GM23338 (cell line): Measurements from ENCODE around the gene NPY1R. TPM values are rescaled to one million over a fixed set of nuclear protein-coding genes. Genes with fewer than 3 reads are reported as not detected.

ENCODE experiments used
- ATAC-seq: fragments of 200-7000 bp; cut with Tn5 transposase; 3 replicates; pipeline ENCODE4 v1.9.1; 2020
- DNase-seq: peaks from one replicate; pipeline ENCODE4 v3.0.0-alpha.2; 2015; ENCODE audit warnings: low spot score
- H2AFZ ChIP-seq: fragments of 200-600 bp; sonication (generic); 2 replicates; pipeline ENCODE4 v1.8.0; 2016; ENCODE audit warnings: antibody characterized with exemption, mild to moderate bottlenecking, moderate library complexity
- H3F3A ChIP-seq: fragments of 200-600 bp; sonication (generic); replicated peaks from 2 replicates; pipeline ENCODE4 v1.8.0; 2017; ENCODE audit warnings: antibody characterized with exemption, mixed run types, low read depth
- H3K27ac ChIP-seq: fragments of 200-600 bp; sonication (generic); 2 replicates; pipeline ENCODE4 v1.6.1; 2016; ENCODE audit warnings: low read depth
- H3K27me3 ChIP-seq: fragments of 200-600 bp; sonication (generic); 2 replicates; pipeline ENCODE4 v1.8.0; 2016; ENCODE audit warnings: mild to moderate bottlenecking, mixed run types, moderate library complexity; ENCODE audit not compliant: insufficient read depth
- H3K36me3 ChIP-seq: fragments of 200-600 bp; sonication (generic); 2 replicates; pipeline ENCODE4 v1.8.0; 2016; ENCODE audit warnings: mild to moderate bottlenecking; ENCODE audit not compliant: insufficient read depth
- H3K4me1 ChIP-seq: fragments of 200-600 bp; sonication (generic); 2 replicates; pipeline ENCODE4 v1.8.0; 2016; ENCODE audit warnings: mild to moderate bottlenecking, moderate library complexity; ENCODE audit not compliant: insufficient read depth
- H3K4me2 ChIP-seq: fragments of 200-600 bp; sonication (generic); 2 replicates; pipeline ENCODE4 v1.7.1; 2017; ENCODE audit warnings: mixed run types
- H3K4me3 ChIP-seq: fragments of 200-600 bp; sonication (generic); 2 replicates; pipeline ENCODE4 v1.6.1; 2016; ENCODE audit warnings: mixed run types
- H3K79me2 ChIP-seq: fragments of 200-600 bp; sonication (generic); replicated peaks from 2 replicates; pipeline ENCODE4 v1.8.0; 2017; ENCODE audit warnings: mild to moderate bottlenecking; ENCODE audit not compliant: insufficient read depth
- H3K9me2 ChIP-seq: fragments of 200-600 bp; sonication (generic); 2 replicates; pipeline ENCODE4 v1.8.0; 2017; ENCODE audit not compliant: insufficient read depth
- H4K20me1 ChIP-seq: fragments of 200-600 bp; sonication (generic); replicated peaks from 2 replicates; pipeline ENCODE4 v1.8.0; 2017; ENCODE audit warnings: mild to moderate bottlenecking; ENCODE audit not compliant: insufficient read depth
- H3K27ac Mint-ChIP-seq: 2 replicates; pipeline ENCODE4 v1.8.0; 2020; ENCODE audit warnings: inconsistent platforms, mild to moderate bottlenecking, moderate library complexity, mixed read lengths
- H3K27me3 Mint-ChIP-seq: 3 replicates; pipeline ENCODE4 v1.8.0; 2022; ENCODE audit warnings: low read depth, mild to moderate bottlenecking, moderate library complexity, mixed read lengths, inconsistent platforms; ENCODE audit not compliant: insufficient read depth, poor library complexity
- H3K36me3 Mint-ChIP-seq: 3 replicates; pipeline ENCODE4 v1.8.0; 2021; ENCODE audit warnings: low read depth, mild to moderate bottlenecking, inconsistent platforms, moderate library complexity, mixed read lengths
- H3K4me1 Mint-ChIP-seq: 3 replicates; pipeline ENCODE4 v1.8.0; 2020; ENCODE audit warnings: mild to moderate bottlenecking, inconsistent platforms, mixed read lengths
- H3K4me3 Mint-ChIP-seq: 3 replicates; pipeline ENCODE4 v1.8.0; 2021; ENCODE audit warnings: moderate library complexity, mild to moderate bottlenecking, inconsistent platforms, mixed read lengths
- H3K9me3 Mint-ChIP-seq: 3 replicates; pipeline ENCODE4 v1.8.0; 2020; ENCODE audit warnings: moderate library complexity, mild to moderate bottlenecking, inconsistent platforms, mixed read lengths
- CREB1 ChIP-seq: fragments of 250-450 bp; sonication (Bioruptor Pico); IDR thresholded peaks from 2 replicates; pipeline ENCODE4 v1.5.0; 2020; ENCODE audit warnings: low read depth, mild to moderate bottlenecking, moderate library complexity
- EZH2 ChIP-seq: fragments of 200-600 bp; sonication (generic); IDR thresholded peaks from one replicate; pipeline ENCODE4 v1.8.0; 2017; ENCODE audit warnings: antibody characterized with exemption, mild to moderate bottlenecking, low read depth; ENCODE audit not compliant: unreplicated experiment
- EZH2phosphoT487 ChIP-seq: fragments of 200-600 bp; sonication (generic); IDR thresholded peaks from one replicate; pipeline ENCODE4 v1.8.1; 2018; ENCODE audit warnings: antibody characterized with exemption; ENCODE audit not compliant: unreplicated experiment
- JUNB ChIP-seq: IDR thresholded peaks from one replicate; pipeline ENCODE4 v1.6.1; 2016; ENCODE audit warnings: antibody characterized with exemption; ENCODE audit not compliant: unreplicated experiment
- NANOG ChIP-seq: IDR thresholded peaks from 2 replicates; pipeline ENCODE4 v1.6.1; 2016; ENCODE audit warnings: antibody characterized with exemption, borderline replicate concordance
- POLR2AphosphoS5 ChIP-seq: IDR thresholded peaks from 2 replicates; pipeline ENCODE4 v1.6.1; 2016; ENCODE audit warnings: antibody characterized with exemption, low read depth
- STAT1 ChIP-seq: IDR thresholded peaks from one replicate; pipeline ENCODE4 v1.6.1; 2016; ENCODE audit warnings: antibody characterized with exemption; ENCODE audit not compliant: unreplicated experiment
- polyA plus RNA-seq: library from polyadenylated mRNA; unstranded; fragments of >200 nt; fragmentation: Nextera tagmentation; extraction: Ambion mirVana; gene quantifications from 2 replicates; pipeline ENCODE4 v1.2.1, GENCODE V29; 2016
- total RNA-seq: library from RNA; depleted of rRNA; stranded (reverse); fragments of >200 nt; shearing (Covaris generic); gene quantifications from 2 replicates; pipeline ENCODE4 v1.2.3, GENCODE V29; 2014
- TF ChIP-seq, protein P1 (sequence below): IDR thresholded peaks from one replicate; pipeline ENCODE4 v1.6.1; 2018; ENCODE audit warnings: antibody characterized with exemption; ENCODE audit not compliant: unreplicated experiment
- TF ChIP-seq, protein P2 (sequence below): IDR thresholded peaks from 2 replicates; pipeline ENCODE4 v1.6.1; 2016; ENCODE audit warnings: antibody characterized with exemption
- TF ChIP-seq, protein P3 (sequence below), 2 experiments: fragments of 200-600 bp in 1 of 2; sonication (generic) in 1 of 2; conservative IDR thresholded peaks; 2 replicates each; pipeline versions ENCODE4 v1.5.1 to v1.6.1; 2016 to 2017; ENCODE audit warnings: antibody characterized with exemption in 2 of 2, low read depth in 2 of 2, mild to moderate bottlenecking in 2 of 2, moderate library complexity in 1 of 2

NPY1R gene
- total and polyA plus RNA-seq, 2 experiments from 2014 or later, result 3.1 to 7.4 TPM

GRCh38 chr4:163367651-163368050, 35.3 kb upstream of the NPY1R start:
- H3K27ac ChIP-seq, result no peak overlapping the region
- no peak for TF ChIP-seq EZH2phosphoT487
- no peak for TF ChIP-seq CREB1 (CRISPR knock-in tag)
- no peak for TF ChIP-seq POLR2AphosphoS5
- TF ChIP-seq, protein P1, sequence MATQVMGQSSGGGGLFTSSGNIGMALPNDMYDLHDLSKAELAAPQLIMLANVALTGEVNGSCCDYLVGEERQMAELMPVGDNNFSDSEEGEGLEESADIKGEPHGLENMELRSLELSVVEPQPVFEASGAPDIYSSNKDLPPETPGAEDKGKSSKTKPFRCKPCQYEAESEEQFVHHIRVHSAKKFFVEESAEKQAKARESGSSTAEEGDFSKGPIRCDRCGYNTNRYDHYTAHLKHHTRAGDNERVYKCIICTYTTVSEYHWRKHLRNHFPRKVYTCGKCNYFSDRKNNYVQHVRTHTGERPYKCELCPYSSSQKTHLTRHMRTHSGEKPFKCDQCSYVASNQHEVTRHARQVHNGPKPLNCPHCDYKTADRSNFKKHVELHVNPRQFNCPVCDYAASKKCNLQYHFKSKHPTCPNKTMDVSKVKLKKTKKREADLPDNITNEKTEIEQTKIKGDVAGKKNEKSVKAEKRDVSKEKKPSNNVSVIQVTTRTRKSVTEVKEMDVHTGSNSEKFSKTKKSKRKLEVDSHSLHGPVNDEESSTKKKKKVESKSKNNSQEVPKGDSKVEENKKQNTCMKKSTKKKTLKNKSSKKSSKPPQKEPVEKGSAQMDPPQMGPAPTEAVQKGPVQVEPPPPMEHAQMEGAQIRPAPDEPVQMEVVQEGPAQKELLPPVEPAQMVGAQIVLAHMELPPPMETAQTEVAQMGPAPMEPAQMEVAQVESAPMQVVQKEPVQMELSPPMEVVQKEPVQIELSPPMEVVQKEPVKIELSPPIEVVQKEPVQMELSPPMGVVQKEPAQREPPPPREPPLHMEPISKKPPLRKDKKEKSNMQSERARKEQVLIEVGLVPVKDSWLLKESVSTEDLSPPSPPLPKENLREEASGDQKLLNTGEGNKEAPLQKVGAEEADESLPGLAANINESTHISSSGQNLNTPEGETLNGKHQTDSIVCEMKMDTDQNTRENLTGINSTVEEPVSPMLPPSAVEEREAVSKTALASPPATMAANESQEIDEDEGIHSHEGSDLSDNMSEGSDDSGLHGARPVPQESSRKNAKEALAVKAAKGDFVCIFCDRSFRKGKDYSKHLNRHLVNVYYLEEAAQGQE, result no peak
- TF ChIP-seq EZH2, result no peak
- TF ChIP-seq JUNB, result no peak
- TF ChIP-seq NANOG, result no peak
- no peak for TF ChIP-seq STAT1
- H3K27me3 Mint-ChIP-seq, result peaks cover 2% of the 10 kb centered on the region
- H3K9me2 ChIP-seq, result no peaks in the 10 kb centered on the region
- H3K27ac Mint-ChIP-seq, result no peak overlapping the region
- no peak overlapping the region for H3K4me3 Mint-ChIP-seq
- no peaks in the 10 kb centered on the region for H3K27me3 ChIP-seq
- H4K20me1 ChIP-seq, result no peaks in the 10 kb centered on the region
- no peak for DNase-seq
- H3K4me1 Mint-ChIP-seq, result peaks cover 8% of the 10 kb centered on the region; the same call in 2 of the 3 replicates
- no peak overlapping the region for H3K4me3 ChIP-seq
- H3K9me3 Mint-ChIP-seq, result no peaks in the 10 kb centered on the region
- peaks cover 16% of the 10 kb centered on the region for H3K4me1 ChIP-seq
- H3K36me3 ChIP-seq, result no peaks in the 10 kb centered on the region
- no peaks in the 10 kb centered on the region for H3K79me2 ChIP-seq
- no peaks in the 10 kb centered on the region for H3K36me3 Mint-ChIP-seq
- H3K4me2 ChIP-seq, result no peak overlapping the region
- H3F3A ChIP-seq, result no peaks in the 10 kb centered on the region
- H2AFZ ChIP-seq, result 0 out of 2 replicates have a peak overlapping the region, but pooled peaks have one; percentile 5
- no peak for ATAC-seq

- Histone ChIP-seq H3K27ac (no peak overlapping the region), H4K20me1 (no peaks in the 10 kb centered on the region), H3K27me3 (no peaks in the 10 kb centered on the region), H3K9me2 (no peaks in the 10 kb centered on the region), H3K4me1 (no peaks in the 10 kb centered on the region), H3K4me3 (no peak overlapping the region), H3F3A (no peaks in the 10 kb centered on the region), H3K36me3 (no peaks in the 10 kb centered on the region), H3K79me2 (no peaks in the 10 kb centered on the region), H3K4me2 (no peak overlapping the region), H2AFZ (no peak overlapping the region)
- Mint-ChIP-seq H3K27ac (no peak overlapping the region), H3K4me3 (no peak overlapping the region), H3K36me3 (no peaks in the 10 kb centered on the region), H3K9me3 (no peaks in the 10 kb centered on the region), H3K27me3 (no peaks in the 10 kb centered on the region), H3K4me1 (no peaks in the 10 kb centered on the region)
- no peak for ATAC-seq
- DNase-seq, result peak; percentile 17
- TF ChIP-seq, protein P2, sequence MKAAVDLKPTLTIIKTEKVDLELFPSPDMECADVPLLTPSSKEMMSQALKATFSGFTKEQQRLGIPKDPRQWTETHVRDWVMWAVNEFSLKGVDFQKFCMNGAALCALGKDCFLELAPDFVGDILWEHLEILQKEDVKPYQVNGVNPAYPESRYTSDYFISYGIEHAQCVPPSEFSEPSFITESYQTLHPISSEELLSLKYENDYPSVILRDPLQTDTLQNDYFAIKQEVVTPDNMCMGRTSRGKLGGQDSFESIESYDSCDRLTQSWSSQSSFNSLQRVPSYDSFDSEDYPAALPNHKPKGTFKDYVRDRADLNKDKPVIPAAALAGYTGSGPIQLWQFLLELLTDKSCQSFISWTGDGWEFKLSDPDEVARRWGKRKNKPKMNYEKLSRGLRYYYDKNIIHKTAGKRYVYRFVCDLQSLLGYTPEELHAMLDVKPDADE, result no peak
- TF ChIP-seq, protein P3, sequence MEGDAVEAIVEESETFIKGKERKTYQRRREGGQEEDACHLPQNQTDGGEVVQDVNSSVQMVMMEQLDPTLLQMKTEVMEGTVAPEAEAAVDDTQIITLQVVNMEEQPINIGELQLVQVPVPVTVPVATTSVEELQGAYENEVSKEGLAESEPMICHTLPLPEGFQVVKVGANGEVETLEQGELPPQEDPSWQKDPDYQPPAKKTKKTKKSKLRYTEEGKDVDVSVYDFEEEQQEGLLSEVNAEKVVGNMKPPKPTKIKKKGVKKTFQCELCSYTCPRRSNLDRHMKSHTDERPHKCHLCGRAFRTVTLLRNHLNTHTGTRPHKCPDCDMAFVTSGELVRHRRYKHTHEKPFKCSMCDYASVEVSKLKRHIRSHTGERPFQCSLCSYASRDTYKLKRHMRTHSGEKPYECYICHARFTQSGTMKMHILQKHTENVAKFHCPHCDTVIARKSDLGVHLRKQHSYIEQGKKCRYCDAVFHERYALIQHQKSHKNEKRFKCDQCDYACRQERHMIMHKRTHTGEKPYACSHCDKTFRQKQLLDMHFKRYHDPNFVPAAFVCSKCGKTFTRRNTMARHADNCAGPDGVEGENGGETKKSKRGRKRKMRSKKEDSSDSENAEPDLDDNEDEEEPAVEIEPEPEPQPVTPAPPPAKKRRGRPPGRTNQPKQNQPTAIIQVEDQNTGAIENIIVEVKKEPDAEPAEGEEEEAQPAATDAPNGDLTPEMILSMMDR (conservative IDR thresholded peaks at IDR 0.05; ENCODE audit: low read depth in 2 of 2), result peak in 1 of 2 experiments; percentile 47; a peak in 2 of 4 replicates
- no peak for TF ChIP-seq EZH2phosphoT487
Measured at GRCh38 chr4:163356104-163356503, 23.7 kb upstream of the NPY1R start.
